Hematopoietic multipotent progenitor cell treated with erythropoietin and hydrocortisone succinate and interleukin-3 and kit ligand, for 4 days (in vitro differentiated cells): ENCODE results near the gene TRMT10B.
A peak's percentile ranks its signal among the peaks of the same experiment; 100 is the strongest.

ENCODE experiments used
- DNase-seq: peaks from one replicate; pipeline ENCODE4 v3.0.0-alpha.2; 2015

TRMT10B gene, protein sequence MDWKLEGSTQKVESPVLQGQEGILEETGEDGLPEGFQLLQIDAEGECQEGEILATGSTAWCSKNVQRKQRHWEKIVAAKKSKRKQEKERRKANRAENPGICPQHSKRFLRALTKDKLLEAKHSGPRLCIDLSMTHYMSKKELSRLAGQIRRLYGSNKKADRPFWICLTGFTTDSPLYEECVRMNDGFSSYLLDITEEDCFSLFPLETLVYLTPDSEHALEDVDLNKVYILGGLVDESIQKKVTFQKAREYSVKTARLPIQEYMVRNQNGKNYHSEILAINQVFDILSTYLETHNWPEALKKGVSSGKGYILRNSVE

DNA sequence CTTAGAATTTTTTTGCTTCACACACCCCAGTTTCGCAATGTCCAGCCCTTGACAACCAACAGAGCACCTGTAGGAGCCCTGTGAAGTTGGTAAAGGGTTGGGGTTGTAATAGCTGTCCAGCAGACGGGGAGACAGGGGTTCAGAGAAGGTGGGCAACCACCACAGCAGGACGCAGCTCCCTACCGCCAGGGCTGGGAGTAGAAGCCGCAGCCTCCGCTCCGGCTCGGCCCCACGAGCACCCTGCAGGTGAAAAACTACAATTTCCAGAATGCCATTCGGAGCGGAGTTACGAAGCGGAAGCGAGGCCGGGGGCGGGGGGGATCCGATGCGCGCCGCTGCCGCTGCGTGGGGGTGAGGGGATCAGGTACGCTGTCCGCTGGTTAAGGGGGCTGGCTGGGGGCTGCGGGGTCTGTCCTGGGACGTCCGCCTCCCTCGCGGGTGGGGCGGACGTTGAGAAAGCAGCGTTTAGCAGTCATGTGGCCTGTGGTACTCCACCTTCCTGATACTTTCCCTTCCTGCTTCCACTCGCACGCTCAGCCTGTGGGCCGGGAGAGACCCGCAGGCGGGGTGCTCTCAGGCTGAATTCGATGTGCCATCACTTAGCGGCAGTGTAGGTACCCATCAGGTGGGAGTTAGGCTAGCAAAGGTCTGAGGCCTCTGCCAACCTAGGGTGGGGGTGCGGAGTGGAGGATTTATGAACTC is at the start of gene TRMT10B:
Gene TRMT10B, plus strand, starts transcription at position 317 of the 702 bp plus-strand sequence. CDS start 8,127 bp downstream, outside the sequence.
- peak; percentile 93 for DNase-seq

DNA sequence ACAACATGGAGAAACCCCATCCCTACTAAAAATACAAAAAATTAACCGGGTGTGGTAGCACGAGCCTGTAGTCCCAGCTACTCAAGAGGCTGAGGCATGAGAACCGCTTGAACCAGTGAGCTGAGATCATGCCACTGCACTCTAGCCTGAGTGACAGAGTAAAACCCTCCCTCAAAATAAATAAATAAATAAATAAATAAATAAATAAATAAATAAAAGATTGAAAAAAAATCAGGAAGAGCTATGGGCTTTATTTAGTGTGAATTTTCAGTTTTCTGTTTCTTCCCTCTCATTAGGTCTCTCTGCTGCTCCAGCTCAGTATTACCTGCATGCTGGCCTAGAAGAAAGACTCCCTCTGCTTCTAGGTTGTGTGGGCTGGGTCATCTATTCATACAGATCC is 47.8 kb upstream of the TRMT10B start:
- no peak for DNase-seq

DNA sequence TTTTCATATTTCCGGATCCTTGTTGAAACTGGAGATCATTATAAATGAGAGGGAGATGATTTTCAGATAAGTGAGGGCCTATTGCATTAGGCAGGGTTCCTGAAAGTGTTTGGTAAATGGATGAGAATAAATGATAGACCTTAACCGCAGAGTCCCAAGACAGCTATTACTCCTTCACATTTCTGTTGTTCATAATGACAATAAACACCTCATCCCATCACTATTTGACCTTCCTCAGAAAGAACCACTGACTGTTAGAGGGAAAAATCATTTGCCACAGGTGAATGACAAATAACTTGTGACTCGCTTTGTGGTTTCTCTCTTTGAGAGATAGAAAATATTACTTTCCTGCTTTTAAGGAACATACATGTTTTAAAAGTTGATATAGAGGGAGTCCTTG is 47.3 kb upstream of the TRMT10B start:
- no peak for DNase-seq

DNA sequence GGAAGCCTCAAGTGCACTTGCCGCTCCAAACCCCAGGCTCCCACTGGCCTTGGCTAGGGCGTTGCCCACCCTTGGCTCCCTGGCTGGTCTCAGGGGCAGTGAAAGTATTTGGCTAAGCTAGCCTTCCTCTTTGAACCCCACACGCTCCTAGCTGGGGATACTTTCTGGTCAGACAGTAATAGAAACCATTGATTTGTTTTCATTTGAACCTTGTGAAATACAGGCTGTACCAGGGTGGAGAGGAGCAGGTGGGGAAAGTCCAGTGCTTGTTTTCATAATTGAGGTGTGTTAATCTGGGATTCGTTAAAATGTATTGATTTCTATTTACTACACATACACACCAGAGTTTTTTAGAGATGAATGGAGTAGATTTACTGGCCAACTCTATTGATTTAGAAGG is 45.9 kb upstream of the TRMT10B start:
- no peak for DNase-seq

DNA sequence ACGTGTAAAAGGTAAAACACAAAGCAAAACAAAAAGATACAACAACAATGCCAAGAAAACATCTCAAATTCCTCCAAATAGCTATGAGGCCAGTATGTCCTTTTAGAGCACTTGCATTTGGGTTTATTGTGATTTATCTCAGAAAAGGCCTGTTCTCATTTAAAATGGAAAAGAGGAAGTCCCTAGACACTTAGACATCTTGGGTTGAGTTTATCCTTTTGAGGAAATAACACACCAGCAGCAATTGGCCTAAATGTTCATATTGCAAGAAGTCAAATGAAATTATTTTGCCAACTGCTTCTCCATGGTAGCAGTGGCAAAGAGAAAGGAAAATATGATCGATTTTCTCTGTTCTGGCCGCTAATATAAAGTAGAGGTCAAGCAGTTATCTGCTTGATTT is 43.6 kb upstream of the TRMT10B start:
- DNase-seq, result peak; percentile 74

DNA sequence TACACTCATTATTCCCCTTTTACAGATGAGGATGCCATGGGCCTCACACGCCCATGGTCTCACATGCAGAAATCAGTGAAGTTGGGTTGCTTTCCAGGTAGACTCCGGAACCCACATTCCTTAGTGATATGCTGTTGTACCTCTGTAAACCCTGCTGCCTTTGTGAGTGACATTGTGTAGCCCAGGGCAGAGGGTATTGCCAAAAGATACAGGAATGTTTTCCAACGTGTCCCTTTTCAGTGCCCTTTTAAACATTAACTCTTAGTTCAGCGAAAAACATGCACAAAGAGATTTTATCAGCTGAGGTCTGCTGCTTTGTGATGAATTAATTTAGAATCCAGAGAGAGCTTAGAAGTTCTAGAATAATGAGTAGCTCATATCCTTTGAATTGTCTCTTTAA is 38.3 kb upstream of the TRMT10B start:
- no peak for DNase-seq

DNA sequence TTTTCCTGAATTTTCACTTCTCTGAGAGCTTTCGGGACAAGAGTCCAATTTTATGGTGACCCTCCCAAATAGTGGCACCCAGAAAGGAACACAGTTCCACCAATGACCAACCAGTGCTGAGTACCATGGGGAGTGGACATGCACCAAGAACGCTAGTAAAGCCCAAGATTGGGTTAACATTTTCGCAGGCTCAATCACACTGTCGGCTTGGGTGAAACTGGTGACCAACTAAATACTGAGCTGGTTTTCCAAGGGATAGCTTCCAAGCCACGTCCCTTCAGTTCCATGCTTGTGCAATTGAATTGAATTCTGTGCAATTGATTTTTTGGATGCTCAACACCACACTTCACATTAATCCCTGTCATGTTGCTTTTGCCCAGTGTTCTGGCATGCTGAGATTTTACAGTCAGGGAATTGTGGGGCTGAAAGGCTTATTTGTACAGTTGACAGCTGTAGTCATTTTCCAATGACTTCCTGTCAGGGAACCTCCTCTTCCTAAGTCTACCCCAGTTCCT is 37.6 kb upstream of the TRMT10B start:
- DNase-seq, result no peak

DNA sequence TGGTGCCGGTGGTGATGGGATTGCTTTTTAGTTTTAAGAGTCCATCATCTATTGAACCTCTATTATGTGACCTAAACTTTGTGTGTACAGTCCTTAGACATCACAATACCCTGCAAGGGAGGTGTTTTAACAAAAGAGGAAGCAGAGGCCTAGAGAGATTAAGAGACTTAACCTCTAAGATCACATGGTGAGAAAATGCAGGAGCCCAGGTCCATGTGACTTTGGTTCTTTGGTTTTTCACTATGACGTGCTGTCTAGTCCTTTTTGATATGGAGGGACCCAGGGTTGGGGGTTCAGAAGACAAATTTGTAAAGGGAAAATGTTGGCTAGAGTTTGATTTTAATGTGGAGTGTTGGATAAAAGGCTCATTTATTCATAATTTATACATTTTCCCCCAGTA is 34.1 kb upstream of the TRMT10B start:
- peak; percentile 74 for DNase-seq

DNA sequence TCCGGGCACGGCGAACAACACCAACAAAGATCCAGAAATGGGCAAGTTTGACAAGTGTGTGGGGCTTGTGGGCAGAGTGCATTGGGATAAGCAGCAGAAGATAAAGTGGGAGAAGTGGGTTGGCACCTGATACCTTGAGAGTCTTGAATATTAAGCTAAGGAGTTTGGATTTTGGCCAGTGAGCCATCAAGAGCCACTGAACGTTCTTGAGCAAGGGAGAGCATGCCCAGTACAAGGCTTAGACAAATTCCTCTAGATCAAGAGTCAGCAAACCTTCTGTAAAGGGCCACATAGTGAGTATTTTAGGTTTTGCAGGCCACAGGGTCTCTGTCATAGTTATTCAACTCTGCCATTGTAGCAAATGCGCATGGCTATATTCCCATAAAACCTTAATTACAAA is 26.6 kb upstream of the TRMT10B start:
- DNase-seq, result no peak

DNA sequence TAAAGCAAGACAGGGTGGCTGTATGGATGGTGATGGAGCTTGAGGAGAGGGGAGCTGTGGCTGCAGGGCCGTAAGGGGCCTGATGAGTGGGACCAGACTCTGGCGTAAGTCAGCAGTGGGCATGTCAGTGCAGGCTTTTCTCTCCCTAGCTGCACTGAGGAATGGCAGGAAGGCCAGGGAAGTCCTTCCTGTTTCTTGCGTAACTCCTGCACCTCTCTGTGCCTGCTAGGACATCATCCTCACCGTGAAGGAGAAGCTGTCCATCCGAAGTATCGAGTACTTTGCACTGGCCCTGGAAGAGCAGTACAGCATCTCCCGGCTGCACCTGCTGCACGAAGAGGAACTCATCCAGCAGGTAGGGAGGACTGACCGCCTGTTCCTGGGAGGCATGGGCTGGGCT is 24.1 kb upstream of the TRMT10B start:
- DNase-seq, result no peak

DNA sequence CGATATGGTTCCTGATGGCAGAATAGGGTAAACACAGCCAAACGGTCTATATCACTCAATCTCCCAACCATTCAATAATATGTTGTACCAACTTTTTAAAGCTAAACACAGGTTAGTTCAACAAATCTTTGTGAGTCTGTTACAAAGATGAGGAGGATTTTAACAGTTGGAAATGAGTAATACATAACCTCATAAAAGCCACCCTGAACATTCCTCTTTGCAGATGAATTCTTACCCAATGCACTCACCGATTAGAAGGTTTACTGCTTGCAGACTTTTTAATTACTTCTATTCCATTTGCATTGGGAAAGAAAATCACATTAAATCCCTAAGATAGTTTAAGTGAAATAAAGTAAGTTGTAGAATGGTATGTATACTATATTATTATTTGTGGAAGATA is 23.3 kb upstream of the TRMT10B start:
- DNase-seq, result no peak

DNA sequence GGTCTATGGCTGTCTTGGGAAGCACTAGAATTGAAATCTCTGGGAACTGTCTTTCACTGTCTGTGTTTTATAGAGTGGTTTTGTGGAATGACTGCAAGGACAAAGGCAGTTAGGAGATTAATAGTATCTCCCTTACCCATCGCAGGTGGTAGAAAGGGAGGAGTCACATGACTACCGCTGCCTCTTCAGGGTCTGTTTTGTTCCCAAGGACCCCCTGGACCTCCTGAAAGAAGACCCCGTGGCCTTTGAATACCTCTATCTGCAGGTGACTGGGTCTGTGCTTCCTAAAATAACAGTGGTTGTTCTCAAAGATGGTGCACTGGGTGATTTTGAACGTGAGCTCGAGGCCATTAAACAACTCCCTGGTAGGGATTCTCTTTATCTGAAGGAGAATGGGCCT is 22.8 kb upstream of the TRMT10B start:
- DNase-seq, result no peak

DNA sequence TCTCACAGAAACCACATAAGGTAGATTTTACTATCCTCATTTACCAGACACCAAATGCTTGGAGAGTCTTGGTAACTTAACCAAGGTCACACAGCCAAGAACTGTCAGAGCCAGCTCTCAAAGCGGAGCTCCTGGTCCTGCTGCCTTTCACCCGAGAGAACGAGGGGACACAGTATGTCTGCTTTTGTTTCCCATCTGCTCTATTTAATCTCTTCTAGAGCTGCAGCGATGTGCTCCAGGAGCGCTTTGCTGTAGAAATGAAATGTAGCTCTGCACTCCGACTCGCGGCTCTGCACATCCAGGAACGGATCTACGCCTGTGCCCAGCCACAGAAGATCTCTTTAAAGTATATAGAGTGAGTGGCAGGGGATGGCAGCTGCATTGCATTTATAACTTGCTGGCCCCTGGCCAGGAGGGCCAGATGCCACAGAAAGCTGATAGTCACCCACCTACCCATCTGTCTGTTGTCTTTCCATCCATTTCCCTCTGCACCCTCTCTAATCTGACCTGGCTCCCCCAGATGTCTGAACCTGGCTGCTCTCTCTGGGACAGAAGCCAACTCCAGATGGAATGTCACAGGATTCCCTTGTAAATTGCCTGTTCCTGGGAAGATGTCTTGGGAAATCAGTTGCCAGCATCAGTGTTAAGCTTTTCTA is 21.4 kb upstream of the TRMT10B start:
- DNase-seq, result no peak

DNA sequence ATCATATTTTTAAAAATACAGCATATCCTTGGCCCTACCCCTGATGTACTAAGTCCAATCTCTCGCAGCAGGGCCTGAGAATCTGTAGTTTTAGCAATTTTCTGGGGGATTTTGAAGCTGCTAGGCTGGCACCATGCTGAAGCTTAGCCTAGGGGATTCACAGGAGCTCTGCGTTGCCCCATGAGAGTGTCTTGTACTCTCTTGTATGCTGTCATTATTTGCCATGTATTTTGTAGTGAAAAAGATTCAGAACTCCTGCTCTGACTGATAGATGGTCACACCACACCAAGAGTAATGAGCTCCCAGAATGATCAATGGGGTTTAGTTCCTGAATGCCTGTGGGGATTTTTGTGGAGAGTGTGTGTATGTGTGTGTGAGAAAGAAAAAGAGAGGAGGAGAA is 20.7 kb upstream of the TRMT10B start:
- DNase-seq, result no peak

DNA sequence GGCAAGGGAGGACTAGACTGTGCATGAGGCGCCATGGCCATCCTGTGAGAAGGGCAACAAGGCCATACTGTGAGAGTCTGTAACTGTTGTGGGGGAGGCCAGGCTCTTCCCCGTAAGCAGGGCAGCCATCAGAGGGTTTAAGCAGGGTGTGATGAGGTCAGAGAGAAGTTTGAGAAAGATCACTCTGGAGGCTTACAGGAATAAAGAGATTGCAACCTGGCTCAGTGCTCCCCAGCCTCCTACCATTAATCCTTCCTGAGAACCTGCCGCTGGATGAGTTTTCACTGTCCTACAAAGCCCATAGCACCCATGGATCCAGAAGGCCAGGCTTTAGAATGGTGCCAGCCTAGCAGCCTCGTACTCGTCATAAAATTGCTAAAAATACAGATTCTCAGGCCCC is 14.4 kb upstream of the TRMT10B start:
- no peak for DNase-seq

DNA sequence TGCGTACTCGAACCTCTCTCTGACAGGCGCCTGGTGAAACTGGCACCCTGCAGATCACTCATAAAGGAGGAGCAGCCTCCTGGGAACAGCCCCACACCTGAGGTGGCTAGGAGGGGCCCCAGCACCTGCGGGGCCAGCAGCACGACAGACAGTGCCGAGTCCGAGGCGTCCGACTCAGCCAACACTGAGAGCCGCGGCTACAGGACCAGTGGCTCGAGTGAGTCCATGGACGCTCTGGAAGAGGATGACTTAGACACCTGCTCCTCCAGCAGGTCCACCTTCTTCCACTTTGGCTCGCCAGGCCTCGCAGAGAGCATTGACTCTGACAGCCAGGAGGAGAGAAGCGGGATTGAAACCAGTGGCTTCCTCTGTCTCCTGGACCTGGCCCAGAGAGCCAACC is 13.5 kb upstream of the TRMT10B start:
- no peak for DNase-seq

DNA sequence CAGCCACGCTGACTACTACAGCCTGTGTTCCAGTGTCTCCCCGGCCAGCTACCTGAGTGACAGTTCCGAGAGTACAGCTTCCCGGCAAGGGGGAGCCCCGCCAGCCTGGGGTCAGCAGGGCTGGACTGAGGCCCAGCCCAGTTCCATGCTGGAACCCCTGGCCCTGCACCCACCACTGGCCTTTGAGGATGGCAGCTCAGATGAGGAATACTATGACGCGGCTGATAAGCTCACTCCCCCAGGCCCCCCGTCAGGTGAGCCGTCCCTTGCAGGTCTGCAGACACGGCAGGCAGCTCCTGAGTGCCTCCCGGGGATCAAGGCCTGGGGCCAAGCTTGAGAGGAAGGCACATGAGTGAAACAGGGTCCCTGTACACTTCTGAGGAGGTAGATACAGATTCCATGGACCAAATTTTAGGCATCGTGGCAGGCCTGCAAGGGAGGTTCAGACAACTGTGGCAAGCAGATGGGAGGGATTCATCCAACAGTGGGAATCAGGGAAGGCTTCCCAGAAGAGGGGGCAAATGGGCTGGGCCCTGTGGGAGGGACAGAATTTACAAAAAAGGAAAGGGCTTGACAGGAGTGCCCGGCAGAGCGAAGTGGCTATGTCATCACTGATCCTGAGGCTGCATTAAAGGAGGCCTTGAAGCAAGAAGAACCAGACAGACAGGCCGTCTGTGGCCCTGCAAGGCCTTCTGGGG is 12.8 kb upstream of the TRMT10B start:
- DNase-seq, result no peak

DNA sequence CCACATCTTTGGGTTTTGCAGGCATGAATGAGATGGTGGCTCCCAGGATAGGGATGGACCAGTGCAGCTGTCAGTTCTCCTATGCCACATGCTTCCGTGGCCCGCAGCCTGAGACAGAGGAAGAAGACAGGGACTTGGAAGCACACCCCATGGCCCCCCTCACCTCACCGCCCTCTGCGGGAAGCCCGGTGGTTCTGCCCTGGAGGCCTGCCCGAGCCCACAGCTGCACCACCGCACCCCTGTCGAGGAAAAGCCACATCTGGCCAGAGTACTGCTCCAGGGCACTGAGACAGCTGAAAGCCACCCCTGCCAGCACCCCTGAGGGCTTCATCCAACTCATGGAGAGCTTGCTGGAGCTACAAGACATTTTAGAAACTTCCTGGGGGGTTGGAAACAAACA is 7.6 kb upstream of the TRMT10B start:
- no peak for DNase-seq

DNA sequence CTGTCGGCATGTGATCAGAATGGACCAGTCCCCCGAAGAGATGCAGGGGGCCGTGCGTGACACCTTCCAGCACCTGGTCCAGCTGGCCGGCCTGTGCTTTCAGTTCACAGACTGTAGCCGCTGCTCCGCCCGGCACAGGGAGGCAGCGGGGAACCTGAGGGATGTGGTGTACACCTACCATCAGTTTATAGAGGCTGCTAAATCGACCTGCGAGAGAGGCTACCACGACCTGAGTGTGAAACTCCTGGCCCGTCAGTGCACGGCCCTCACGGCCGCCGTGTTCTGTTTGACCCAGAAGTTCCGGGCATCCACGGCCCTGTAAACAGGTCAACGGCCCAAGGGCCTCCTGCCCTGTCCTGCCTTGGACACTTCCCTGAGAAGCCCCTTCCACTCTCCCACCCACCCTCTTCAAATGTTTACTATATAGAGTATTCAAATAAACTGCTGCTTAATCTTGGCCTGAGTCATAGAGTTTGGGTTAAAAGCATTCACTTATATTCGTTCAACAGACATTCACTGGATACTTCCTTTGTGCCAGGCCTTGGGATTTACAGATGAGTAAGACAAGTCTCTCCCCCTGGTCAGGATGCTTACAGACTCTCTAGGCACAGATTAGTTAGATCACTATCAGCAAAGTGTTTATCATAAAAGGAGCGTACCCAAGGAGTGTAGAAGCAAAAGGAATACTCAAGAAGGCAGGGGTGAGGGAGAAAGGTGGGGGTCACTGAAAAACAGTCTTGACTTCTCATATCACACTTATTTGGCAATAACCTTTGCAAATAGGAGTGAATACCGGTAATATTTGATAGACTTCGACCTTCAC is 6.9 kb upstream of the TRMT10B start:
- DNase-seq, result no peak

DNA sequence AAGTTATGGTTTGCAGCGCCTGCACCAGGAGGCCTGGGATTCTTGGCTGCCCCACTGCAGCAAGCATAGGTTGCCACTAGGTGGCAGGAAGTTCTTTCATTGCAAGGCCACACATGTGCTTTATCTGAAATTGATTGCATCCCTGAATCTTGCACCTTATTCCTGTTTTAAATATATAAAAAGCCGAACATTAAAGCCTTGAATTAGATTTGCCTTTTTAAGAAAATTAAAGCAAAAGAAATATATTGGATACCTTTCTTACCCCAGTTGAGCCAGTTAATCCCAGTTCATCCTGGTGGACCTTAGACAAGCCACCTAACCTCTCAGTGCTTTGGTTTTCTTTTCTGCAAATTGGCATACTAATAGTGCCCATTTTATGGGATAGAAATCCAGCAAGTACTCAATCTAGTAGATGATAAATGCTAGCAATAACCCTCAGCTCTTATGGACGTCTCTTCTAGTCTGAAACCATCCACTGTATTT is 6.3 kb upstream of the TRMT10B start:
- DNase-seq, result peak; percentile 85

DNA sequence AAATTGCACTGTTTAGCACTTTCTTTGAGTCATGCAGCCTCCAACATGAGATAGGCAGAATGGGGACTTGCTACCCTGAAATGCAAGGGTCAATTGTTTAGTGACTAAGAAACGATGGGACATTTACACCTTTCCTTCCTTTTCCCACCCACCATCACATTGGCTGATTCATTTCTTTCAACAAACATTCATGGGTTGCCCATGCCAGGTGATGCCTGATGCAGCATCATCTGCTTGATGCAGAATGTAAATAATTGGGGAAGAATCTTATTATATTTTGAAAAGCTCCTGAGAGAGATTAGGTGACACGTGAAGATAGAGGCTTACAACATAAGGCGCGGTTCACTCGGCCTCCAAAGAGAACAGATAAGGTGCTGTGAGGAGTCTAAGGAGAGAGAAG is 4.5 kb upstream of the TRMT10B start:
- DNase-seq, result no peak

DNA sequence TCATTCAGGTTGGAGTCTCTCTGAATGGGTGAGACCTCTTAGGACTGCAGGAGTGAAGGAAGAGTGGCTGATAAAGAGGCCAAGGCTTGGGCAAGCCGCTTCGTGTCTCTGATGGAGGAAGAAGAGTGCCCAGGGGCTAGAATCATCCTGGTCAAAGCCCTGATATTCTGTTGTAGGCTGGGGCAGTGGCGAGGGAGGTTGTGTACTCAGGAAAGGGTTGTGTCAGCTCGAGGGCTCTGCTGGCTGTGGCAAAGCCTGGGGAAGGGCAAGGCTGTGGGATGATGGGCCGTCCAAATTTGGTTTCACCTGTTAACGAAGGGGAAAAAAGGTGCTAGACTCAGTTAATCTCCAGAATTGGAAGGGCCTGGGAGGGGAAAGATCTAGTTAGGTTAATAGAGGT is 2.4 kb upstream of the TRMT10B start:
- DNase-seq, result no peak
